IMR-90 (cell line): Measurements from ENCODE around the gene ORMDL2.

ENCODE experiments used
- CHD1 ChIP-seq: IDR thresholded peaks from 2 replicates; pipeline ENCODE4 v1.6.1; 2012; ENCODE audit warnings: low read depth, low read length, improper control_type of control experiment
- FOS ChIP-seq: fragments of 150-350 bp; IDR thresholded peaks from 2 replicates; pipeline ENCODE4 v1.6.1; 2016; ENCODE audit warnings: low read depth, low read length
- MAFK ChIP-seq: IDR thresholded peaks from 2 replicates; pipeline ENCODE4 v1.6.1; 2012; ENCODE audit warnings: low read depth, low read length, improper control_type of control experiment
- MAZ ChIP-seq: IDR thresholded peaks from 2 replicates; pipeline ENCODE4 v1.6.1; 2012; ENCODE audit warnings: low read depth, mild to moderate bottlenecking, low read length, improper control_type of control experiment, moderate library complexity, borderline replicate concordance
- POLR2A ChIP-seq: IDR thresholded peaks from 2 replicates; pipeline ENCODE4 v1.6.1; 2012; ENCODE audit warnings: mild to moderate bottlenecking, low read depth, low read length
- TF ChIP-seq, protein P1 (sequence below): conservative IDR thresholded peaks from 2 replicates; pipeline ENCODE4 v1.5.1; 2012; ENCODE audit warnings: mild to moderate bottlenecking, low read depth, low read length, improper control_type of control experiment

- TF ChIP-seq CHD1 (no peak), POLR2A (no peak), MAFK (no peak), FOS (no peak), MAZ (no peak)
- TF ChIP-seq, protein P1, sequence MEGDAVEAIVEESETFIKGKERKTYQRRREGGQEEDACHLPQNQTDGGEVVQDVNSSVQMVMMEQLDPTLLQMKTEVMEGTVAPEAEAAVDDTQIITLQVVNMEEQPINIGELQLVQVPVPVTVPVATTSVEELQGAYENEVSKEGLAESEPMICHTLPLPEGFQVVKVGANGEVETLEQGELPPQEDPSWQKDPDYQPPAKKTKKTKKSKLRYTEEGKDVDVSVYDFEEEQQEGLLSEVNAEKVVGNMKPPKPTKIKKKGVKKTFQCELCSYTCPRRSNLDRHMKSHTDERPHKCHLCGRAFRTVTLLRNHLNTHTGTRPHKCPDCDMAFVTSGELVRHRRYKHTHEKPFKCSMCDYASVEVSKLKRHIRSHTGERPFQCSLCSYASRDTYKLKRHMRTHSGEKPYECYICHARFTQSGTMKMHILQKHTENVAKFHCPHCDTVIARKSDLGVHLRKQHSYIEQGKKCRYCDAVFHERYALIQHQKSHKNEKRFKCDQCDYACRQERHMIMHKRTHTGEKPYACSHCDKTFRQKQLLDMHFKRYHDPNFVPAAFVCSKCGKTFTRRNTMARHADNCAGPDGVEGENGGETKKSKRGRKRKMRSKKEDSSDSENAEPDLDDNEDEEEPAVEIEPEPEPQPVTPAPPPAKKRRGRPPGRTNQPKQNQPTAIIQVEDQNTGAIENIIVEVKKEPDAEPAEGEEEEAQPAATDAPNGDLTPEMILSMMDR, result no peak
Observed at GRCh38 chr12:55850401-55850800, 32.6 kb downstream of the ORMDL2 start.
